HepG2 (cell line): ENCODE data around the gene GGA3. TPM values are rescaled to one million over a fixed set of nuclear protein-coding genes. Genes with fewer than 3 reads are reported as not detected.

Source experiments
- BORCS8-MEF2B ChIP-seq: sonication (generic); formaldehyde crosslinking; IDR thresholded peaks from 2 replicates; pipeline ENCODE4 v1.8.0; 2022; ENCODE audit warnings: mild to moderate bottlenecking, missing genetic modification reagents
- HMGXB3 ChIP-seq: sonication (generic); formaldehyde crosslinking; IDR thresholded peaks from 2 replicates; pipeline ENCODE4 v1.4.0; 2020; ENCODE audit warnings: missing genetic modification reagents, borderline replicate concordance
- ISL2 ChIP-seq: sonication (generic); formaldehyde crosslinking; IDR thresholded peaks from 2 replicates; pipeline ENCODE4 v1.5.0; 2020; ENCODE audit warnings: missing genetic modification reagents
- MED1 ChIP-seq: sonication (generic); formaldehyde crosslinking; IDR thresholded peaks from 2 replicates; pipeline ENCODE4 v1.4.0; 2020; ENCODE audit warnings: missing genetic modification reagents
- SIX4 ChIP-seq: sonication (generic); formaldehyde crosslinking; IDR thresholded peaks from 2 replicates; pipeline ENCODE4 v1.4.0; 2020; ENCODE audit warnings: missing genetic modification reagents
- TGIF2 ChIP-seq: IDR thresholded peaks from 2 replicates; pipeline ENCODE4 v1.6.1; 2016; ENCODE audit warnings: control low read depth, missing compliant biosample characterization
- THYN1 ChIP-seq: sonication (generic); formaldehyde crosslinking; IDR thresholded peaks from 2 replicates; pipeline ENCODE4 v1.8.1; 2023; ENCODE audit warnings: low read depth, mild to moderate bottlenecking, moderate library complexity, missing genetic modification reagents, borderline replicate concordance
- TIGD3 ChIP-seq: sonication (generic); formaldehyde crosslinking; IDR thresholded peaks from 2 replicates; pipeline ENCODE4 v1.5.1; 2020; ENCODE audit warnings: mild to moderate bottlenecking, missing genetic modification reagents, borderline replicate concordance
- ZBTB1 ChIP-seq: sonication (generic); formaldehyde crosslinking; IDR thresholded peaks from 2 replicates; pipeline ENCODE4 v1.4.0; 2020; ENCODE audit warnings: missing genetic modification reagents, borderline replicate concordance
- ZMAT3 ChIP-seq: sonication (generic); formaldehyde crosslinking; conservative IDR thresholded peaks from 2 replicates; pipeline ENCODE4 v1.7.0; 2021; ENCODE audit warnings: missing genetic modification reagents
- ZNF569 ChIP-seq: sonication (generic); formaldehyde crosslinking; IDR thresholded peaks from 2 replicates; pipeline ENCODE4 v1.5.0; 2020; ENCODE audit warnings: mild to moderate bottlenecking, missing genetic modification reagents, moderate library complexity, borderline replicate concordance
- polyA plus RNA-seq, 8 experiments: library from polyadenylated mRNA; depleted of rRNA in 3 of 8; stranded (reverse) in 7 of 8; unstranded in 1 of 8; fragments of >200 nt; fragmentation: Illumina TruSeq in 4 of 8; extraction: Trizol in 4 of 8; gene quantifications; 2 replicates each; pipeline versions ENCODE4 v1.2.1 to v1.2.3, GENCODE V29; 2011 to 2016; ENCODE audit warnings: low read depth in 4 of 8, missing spikeins in 1 of 8, mixed read lengths in 1 of 8; ENCODE audit not compliant: insufficient read depth in 1 of 8
- total RNA-seq, 5 experiments: library from RNA; depleted of rRNA; stranded (reverse); fragments of >200 nt; fragmentation: Illumina TruSeq; extraction: Trizol; gene quantifications; 2 replicates each; pipeline ENCODE4 v1.2.3, GENCODE V29; 2016; ENCODE audit warnings: low read depth in 1 of 5
- TF ChIP-seq, protein P1 (sequence below): sonication (generic); formaldehyde crosslinking; conservative IDR thresholded peaks from 2 replicates; pipeline ENCODE4 v1.4.0; 2020; ENCODE audit warnings: missing genetic modification reagents
- TF ChIP-seq, protein P2 (sequence below): IDR thresholded peaks from 2 replicates; pipeline ENCODE4 v1.6.1; 2016; ENCODE audit warnings: missing genetic modification reagents, missing compliant biosample characterization
- TF ChIP-seq, protein P3 (sequence below): sonication (generic); formaldehyde crosslinking; IDR thresholded peaks from 2 replicates; pipeline ENCODE4 v1.8.0; 2022; ENCODE audit warnings: mild to moderate bottlenecking, missing genetic modification reagents, borderline replicate concordance

Gene GGA3
- total and polyA plus RNA-seq, 2 of the 13 experiments (the other 11 are each of a cell fraction or from before 2014, with no cell fraction given): 28.4 to 43.7 TPM

DNA sequence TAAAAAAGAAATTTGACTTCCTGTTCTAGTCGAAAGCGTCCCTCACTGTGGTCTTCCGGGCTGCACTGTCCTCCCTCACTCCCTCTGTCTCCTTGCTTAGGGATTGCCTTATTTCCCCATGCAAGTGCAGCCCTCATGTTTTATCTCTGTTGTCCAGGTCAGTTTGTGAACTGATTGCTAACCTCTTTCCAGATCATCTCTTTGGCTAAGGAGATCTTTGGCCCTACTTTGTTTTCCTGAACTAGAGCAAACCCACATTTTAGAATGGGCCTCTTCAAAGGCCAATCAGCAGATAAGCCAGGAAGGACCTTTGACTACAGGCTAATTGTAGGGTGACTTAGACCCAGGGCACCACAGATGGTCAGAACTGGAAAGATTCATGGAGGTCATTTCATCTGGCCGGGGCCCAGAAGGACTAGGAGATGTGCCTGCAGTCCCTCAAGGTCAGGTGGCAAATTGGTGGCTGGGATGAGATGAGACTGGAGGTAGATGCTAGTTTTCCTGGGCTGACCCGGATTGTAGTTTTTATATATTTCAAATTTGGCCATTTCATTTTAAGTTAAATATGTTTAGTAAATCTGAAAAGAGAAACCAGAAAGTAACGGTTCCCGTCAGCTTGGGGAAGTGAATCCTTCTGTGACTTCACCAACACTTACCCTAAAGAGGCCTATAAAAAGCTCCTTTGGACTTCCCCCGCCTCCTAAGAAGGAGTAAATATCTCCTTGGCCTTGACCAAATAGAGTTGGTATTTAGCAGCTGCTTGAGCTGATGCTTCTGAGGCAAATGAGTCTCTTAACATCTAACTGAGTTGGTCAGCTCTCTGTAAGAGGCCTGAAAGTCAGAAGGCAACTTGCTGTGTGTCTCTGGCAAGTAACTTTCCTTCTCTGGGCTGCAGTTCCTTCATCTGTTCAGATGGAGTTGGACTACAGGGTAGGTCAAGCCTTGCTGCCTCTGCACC lies 34.1 kb upstream of the GGA3 start (continued):
- TF ChIP-seq HMGXB3 (0 out of 2 replicates have a peak, but pooled peaks have one; percentile 10), BORCS8-MEF2B (CRISPR knock-in tag) (0 out of 2 replicates have a peak, but pooled peaks have one; percentile 13), TIGD3 (CRISPR knock-in tag) (no peak), MED1 (CRISPR knock-in tag) (peak; percentile 92), ZMAT3 (CRISPR knock-in tag) (no peak), ISL2 (CRISPR knock-in tag) (peak; percentile 93), THYN1 (CRISPR knock-in tag) (no peak), SIX4 (CRISPR knock-in tag) (0 out of 2 replicates have a peak, but pooled peaks have one; percentile 42), ZNF569 (CRISPR knock-in tag) (no peak), TGIF2 (CRISPR knock-in tag) (no peak), ZBTB1 (no peak)
- TF ChIP-seq, protein P1, sequence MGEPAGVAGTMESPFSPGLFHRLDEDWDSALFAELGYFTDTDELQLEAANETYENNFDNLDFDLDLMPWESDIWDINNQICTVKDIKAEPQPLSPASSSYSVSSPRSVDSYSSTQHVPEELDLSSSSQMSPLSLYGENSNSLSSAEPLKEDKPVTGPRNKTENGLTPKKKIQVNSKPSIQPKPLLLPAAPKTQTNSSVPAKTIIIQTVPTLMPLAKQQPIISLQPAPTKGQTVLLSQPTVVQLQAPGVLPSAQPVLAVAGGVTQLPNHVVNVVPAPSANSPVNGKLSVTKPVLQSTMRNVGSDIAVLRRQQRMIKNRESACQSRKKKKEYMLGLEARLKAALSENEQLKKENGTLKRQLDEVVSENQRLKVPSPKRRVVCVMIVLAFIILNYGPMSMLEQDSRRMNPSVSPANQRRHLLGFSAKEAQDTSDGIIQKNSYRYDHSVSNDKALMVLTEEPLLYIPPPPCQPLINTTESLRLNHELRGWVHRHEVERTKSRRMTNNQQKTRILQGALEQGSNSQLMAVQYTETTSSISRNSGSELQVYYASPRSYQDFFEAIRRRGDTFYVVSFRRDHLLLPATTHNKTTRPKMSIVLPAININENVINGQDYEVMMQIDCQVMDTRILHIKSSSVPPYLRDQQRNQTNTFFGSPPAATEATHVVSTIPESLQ (CRISPR knock-in tag): no peak
- TF ChIP-seq, protein P2, sequence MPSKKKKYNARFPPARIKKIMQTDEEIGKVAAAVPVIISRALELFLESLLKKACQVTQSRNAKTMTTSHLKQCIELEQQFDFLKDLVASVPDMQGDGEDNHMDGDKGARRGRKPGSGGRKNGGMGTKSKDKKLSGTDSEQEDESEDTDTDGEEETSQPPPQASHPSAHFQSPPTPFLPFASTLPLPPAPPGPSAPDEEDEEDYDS (CRISPR knock-in tag): peak; percentile 83
- TF ChIP-seq, protein P3, sequence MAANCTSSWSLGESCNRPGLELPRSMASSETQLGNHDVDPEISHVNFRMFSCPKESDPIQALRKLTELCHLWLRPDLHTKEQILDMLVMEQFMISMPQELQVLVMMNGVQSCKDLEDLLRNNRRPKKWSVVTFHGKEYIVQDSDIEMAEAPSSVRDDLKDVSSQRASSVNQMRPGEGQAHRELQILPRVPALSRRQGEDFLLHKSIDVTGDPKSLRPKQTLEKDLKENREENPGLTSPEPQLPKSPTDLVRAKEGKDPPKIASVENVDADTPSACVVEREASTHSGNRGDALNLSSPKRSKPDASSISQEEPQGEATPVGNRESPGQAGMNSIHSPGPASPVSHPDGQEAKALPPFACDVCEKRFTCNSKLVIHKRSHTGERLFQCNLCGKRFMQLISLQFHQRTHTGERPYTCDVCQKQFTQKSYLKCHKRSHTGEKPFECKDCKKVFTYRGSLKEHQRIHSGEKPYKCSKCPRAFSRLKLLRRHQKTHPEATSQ (CRISPR knock-in tag): peak; percentile 29; the same call in 1 of the 2 replicates
